Cardiac fibroblast (primary cell): Measurements from ENCODE around the gene KCNJ16.

Experiments
- DNase-seq, 2 donors: peaks; one replicate each; pipeline versions ENCODE4 v3.0.0 to v3.0.0-alpha.2; 2010; ENCODE audit warnings: low read depth in 2 of 2
- H3K4me3 ChIP-seq, 2 donors: replicated peaks in 1 of 2; 1 replicate in 1 of 2; 2 replicates in 1 of 2; pipeline ENCODE4 v1.5.1; 2011; ENCODE audit warnings: low read depth in 2 of 2, low read length in 2 of 2, mild to moderate bottlenecking in 2 of 2, moderate library complexity in 1 of 2
- TF ChIP-seq, protein P1 (sequence below): IDR thresholded peaks from one replicate; pipeline ENCODE4 v1.5.1; 2011; ENCODE audit warnings: low read depth, mild to moderate bottlenecking, low read length, inconsistent platforms

KCNJ16 gene

DNA sequence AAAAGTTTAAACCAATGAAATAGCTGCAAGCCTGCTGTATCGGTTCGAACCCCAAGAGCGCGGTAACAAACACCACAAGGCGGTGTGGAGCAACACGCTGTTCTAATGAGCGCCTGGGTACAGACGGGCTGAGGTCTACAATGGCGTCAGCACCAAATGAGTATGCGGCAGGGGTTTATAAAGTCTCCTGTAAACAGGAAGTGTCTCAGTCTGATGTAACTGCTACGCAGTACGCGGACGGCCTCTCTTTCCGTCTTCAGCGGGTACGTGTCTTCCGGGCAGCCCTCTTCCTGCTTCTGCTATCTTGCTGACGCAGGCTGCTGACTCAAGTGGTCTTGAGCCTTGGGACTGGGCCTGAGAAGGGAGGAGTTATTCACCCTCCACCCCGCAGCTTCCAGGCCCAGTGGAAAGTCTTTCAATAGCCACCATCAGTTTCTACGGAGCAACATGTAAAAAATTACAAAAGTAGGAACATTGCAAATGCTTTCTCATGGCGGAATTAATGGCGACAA, 53.8 kb downstream of the KCNJ16 start:
- DNase-seq = no peak
- TF ChIP-seq, protein P1, sequence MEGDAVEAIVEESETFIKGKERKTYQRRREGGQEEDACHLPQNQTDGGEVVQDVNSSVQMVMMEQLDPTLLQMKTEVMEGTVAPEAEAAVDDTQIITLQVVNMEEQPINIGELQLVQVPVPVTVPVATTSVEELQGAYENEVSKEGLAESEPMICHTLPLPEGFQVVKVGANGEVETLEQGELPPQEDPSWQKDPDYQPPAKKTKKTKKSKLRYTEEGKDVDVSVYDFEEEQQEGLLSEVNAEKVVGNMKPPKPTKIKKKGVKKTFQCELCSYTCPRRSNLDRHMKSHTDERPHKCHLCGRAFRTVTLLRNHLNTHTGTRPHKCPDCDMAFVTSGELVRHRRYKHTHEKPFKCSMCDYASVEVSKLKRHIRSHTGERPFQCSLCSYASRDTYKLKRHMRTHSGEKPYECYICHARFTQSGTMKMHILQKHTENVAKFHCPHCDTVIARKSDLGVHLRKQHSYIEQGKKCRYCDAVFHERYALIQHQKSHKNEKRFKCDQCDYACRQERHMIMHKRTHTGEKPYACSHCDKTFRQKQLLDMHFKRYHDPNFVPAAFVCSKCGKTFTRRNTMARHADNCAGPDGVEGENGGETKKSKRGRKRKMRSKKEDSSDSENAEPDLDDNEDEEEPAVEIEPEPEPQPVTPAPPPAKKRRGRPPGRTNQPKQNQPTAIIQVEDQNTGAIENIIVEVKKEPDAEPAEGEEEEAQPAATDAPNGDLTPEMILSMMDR = no peak
- no peak overlapping the region for H3K4me3 ChIP-seq

DNA sequence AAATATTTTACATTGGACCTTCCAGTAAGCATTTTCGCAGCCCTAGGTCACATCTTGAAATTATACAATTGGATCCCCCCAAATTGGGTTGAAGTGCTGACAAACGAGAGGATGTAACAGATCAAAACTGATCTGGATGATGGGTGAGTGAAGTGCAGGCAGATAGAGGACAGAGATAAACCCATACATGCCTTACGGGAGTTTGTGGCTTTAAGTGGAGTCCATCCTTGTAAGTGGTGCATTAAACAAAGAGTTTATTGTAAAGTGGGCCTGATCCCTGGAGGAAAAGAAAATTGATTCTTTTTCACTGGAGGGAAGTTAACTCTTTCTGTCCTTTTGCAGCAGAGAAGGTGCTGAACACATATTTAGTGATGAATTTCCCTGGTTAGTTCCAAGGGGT, 55.3 kb downstream of the KCNJ16 start:
- no peak overlapping the region for H3K4me3 ChIP-seq
- TF ChIP-seq, protein P1 = no peak
- DNase-seq = no peak

DNA sequence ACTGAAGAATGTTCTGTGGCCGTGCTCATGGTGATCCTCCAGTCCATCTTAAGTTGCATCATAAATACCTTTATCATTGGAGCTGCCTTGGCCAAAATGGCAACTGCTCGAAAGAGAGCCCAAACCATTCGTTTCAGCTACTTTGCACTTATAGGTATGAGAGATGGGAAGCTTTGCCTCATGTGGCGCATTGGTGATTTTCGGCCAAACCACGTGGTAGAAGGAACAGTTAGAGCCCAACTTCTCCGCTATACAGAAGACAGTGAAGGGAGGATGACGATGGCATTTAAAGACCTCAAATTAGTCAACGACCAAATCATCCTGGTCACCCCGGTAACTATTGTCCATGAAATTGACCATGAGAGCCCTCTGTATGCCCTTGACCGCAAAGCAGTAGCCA, 57.5 kb downstream of the KCNJ16 start:
- H3K4me3 ChIP-seq = no peak overlapping the region
- DNase-seq = no peak
- TF ChIP-seq, protein P1 = no peak

DNA sequence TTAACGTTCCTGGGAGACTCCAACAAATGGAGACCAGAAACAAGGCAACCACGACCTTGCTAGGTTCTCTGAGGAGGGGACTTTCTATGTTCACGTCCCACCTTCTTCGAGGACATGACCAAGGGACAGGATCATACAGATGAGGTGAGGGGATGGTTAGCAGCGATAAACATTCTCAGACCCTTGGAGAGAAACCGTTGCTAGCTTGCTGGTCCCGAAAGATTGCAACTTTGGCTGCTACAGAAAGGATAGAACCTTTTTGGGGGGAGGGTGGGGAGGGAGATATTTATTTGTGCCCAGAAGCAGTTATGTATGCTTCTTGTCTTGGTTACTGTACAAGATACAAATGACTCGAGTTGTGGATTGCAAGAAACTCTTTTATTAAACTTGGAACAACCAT, 59.0 kb downstream of the KCNJ16 start:
- DNase-seq = no peak
- H3K4me3 ChIP-seq = no peak overlapping the region
- TF ChIP-seq, protein P1 = no peak

DNA sequence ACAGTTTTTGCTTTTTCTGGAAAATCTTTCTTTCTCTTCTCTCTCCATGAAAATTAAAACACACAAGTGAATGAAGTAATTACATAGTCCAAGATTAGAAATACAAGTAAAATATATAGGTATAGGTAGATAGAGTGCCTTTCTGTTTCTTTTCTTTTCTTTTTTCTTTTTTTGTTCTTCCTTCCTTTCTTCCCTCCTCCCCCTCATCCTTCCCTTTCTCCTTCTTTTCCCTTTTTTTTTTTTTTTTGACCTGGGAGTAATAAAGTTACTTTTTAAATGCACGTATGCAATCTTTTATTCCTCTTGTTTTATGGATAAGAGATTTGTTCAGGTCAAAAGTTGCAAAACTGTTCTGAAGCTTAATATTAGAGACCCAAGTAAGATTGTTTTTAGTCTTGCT, 59.8 kb downstream of the KCNJ16 start:
- H3K4me3 ChIP-seq = no peak overlapping the region
- no peak for DNase-seq
- TF ChIP-seq, protein P1 = no peak

DNA sequence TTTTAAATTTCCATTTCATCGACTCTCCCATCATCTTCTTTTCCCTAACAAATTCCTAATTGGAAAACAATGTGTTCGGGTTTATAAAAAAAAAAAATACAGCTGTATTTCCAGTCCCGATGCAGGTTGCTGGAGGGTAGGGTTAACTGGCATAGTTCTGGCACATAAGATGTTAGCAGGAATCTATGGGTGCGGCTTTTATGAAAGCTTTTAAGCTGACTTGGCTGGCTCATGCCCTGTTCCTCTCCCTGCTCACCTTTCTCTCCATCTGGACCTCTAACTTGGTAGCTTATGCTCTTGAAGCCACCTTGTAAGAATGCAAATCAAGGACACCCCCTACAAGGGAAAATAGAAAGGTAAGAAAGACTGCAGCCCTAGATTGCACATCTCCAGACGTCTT, 61.1 kb downstream of the KCNJ16 start:
- no peak overlapping the region for H3K4me3 ChIP-seq
- TF ChIP-seq, protein P1 = no peak
- no peak for DNase-seq
